ENCODE results near the gene FYN. TPM values are rescaled to one million over a fixed set of nuclear protein-coding genes. Genes with fewer than 3 reads are reported as not detected.

The FYN gene
- polyA plus RNA-seq, 2 of the 4 experiments (the other 2 are of a cell fraction): 3.5 to 3.7 TPM

GRCh38 chr6:111738631-111739030 is 134.6 kb downstream of the FYN start:
- WGBS (ENCODE audit: missing lambda C conversion rate): 38% methylated on average over 2 of the region's 2 CpGs
- TF ChIP-seq CTCF (IDR thresholded peaks at IDR 0.05): no peak
- TF ChIP-seq ELK1 (IDR thresholded peaks at IDR 0.05; ENCODE audit: low read depth, low read length): no peak
- TF ChIP-seq POLR2AphosphoS2 (conservative IDR thresholded peaks at IDR 0.05; ENCODE audit: low read length): no peak
- TF ChIP-seq TP53 (CRISPR knock-in tag; IDR thresholded peaks at IDR 0.05): no peak
- no peak for TF ChIP-seq EHF (CRISPR knock-in tag; IDR thresholded peaks at IDR 0.05)
- TF ChIP-seq USF2 (IDR thresholded peaks at IDR 0.05): no peak
- TF ChIP-seq EHMT2 (IDR thresholded peaks at IDR 0.05; ENCODE audit: low read depth): no peak
- no peak for TF ChIP-seq ZNF302 (CRISPR knock-in tag; IDR thresholded peaks at IDR 0.05)
- no peak for TF ChIP-seq ZFP36 (IDR thresholded peaks at IDR 0.05; ENCODE audit: borderline replicate concordance, partially characterized antibody)
- no peak for TF ChIP-seq CBX2 (IDR thresholded peaks at IDR 0.05; ENCODE audit: borderline replicate concordance, low read depth)
- no peak for TF ChIP-seq CEBPB (IDR thresholded peaks at IDR 0.05)
- TF ChIP-seq SREBF2 (IDR thresholded peaks at IDR 0.05): no peak
- no peak for TF ChIP-seq RFX5 (IDR thresholded peaks at IDR 0.05)
- no peak for TF ChIP-seq E2F6 (IDR thresholded peaks at IDR 0.05; ENCODE audit: borderline replicate concordance, low read depth)
- TF ChIP-seq CHD2 (IDR thresholded peaks at IDR 0.05; ENCODE audit: low read length, partially characterized antibody): no peak
- TF ChIP-seq HOXA7 (CRISPR knock-in tag; IDR thresholded peaks at IDR 0.05): no peak
- no peak for FAIRE-seq
- no peak for ATAC-seq
- Histone ChIP-seq H3K27ac (no peak overlapping the region), H3K9me3 (no peaks in the 10 kb centered on the region), H3K4me3 (no peak overlapping the region), H3K4me2 (no peak overlapping the region), H3K4me1 (no peaks in the 10 kb centered on the region)
- CTCF ChIA-PET: no interaction called here
- no peak for DNase-seq (ENCODE audit: low read depth in 1 of 2, low spot score in 1 of 2)
- POLR2A ChIA-PET: no interaction called here

- CTCF ChIA-PET: no interaction called here
- WGBS (ENCODE audit: missing lambda C conversion rate): 41% methylated on average over 3 of the region's 3 CpGs
- H3K4me3 ChIP-seq: no peak overlapping the region
Observed at GRCh38 chr6:111738156-111738555, 135.1 kb downstream of the FYN start.

More at GRCh38 chr6:111738156-111738555, 135.1 kb downstream of the FYN start:
- no peak for FAIRE-seq
- ATAC-seq: no peak
- POLR2A ChIA-PET: no interaction called here
- H3K4me2 ChIP-seq: no peak overlapping the region
- no peaks in the 10 kb centered on the region for H3K4me1 ChIP-seq
- no peaks in the 10 kb centered on the region for H3K9me3 ChIP-seq
- no peak for DNase-seq (ENCODE audit: low read depth in 1 of 2, low spot score in 1 of 2)
- no peak overlapping the region for H3K27ac ChIP-seq
- no peak for TF ChIP-seq HMGXB4 (CRISPR knock-in tag; IDR thresholded peaks at IDR 0.05; ENCODE audit: borderline replicate concordance)
- no peak for TF ChIP-seq ELK1 (IDR thresholded peaks at IDR 0.05; ENCODE audit: low read depth, low read length)
- no peak for TF ChIP-seq MAFK (IDR thresholded peaks at IDR 0.05; ENCODE audit: partially characterized antibody)
- no peak for TF ChIP-seq GATA3 (IDR thresholded peaks at IDR 0.05; ENCODE audit: borderline replicate concordance)
- TF ChIP-seq HEYL (CRISPR knock-in tag; IDR thresholded peaks at IDR 0.05): no peak
- TF ChIP-seq USF2 (IDR thresholded peaks at IDR 0.05): no peak
